Neuronal stem cell (in vitro differentiated cells): ENCODE results near the gene SORL1.

Source experiments
- DNase-seq: peaks from one replicate; pipeline ENCODE4 v3.0.0-alpha.2; 2013; ENCODE audit warnings: low spot score
- H2AFZ ChIP-seq: one replicate; pipeline ENCODE4 v1.6.1; 2013; ENCODE audit warnings: mild to moderate bottlenecking, low read length, inconsistent platforms
- H2AK5ac ChIP-seq: 2 replicates; pipeline ENCODE4 v1.6.1; 2013; ENCODE audit warnings: low read depth, mild to moderate bottlenecking, inconsistent platforms, low read length, moderate library complexity, mixed read lengths
- H2BK120ac ChIP-seq: 2 replicates; pipeline ENCODE4 v1.6.1; 2013; ENCODE audit warnings: low read depth, mild to moderate bottlenecking, inconsistent platforms, low read length, moderate library complexity, mixed read lengths
- H2BK12ac ChIP-seq: one replicate; pipeline ENCODE4 v1.6.1; 2013; ENCODE audit warnings: low read length, inconsistent platforms
- H2BK15ac ChIP-seq: 2 replicates; pipeline ENCODE4 v1.6.1; 2013; ENCODE audit warnings: mild to moderate bottlenecking, low read length, inconsistent platforms, mixed read lengths
- H2BK5ac ChIP-seq: one replicate; pipeline ENCODE4 v1.6.1; 2013; ENCODE audit warnings: inconsistent platforms, mild to moderate bottlenecking, low read length, moderate library complexity
- H3K14ac ChIP-seq: one replicate; pipeline ENCODE4 v1.6.1; 2013; ENCODE audit warnings: low read length, inconsistent platforms
- H3K18ac ChIP-seq: 2 replicates; pipeline ENCODE4 v1.6.1; 2013; ENCODE audit warnings: low read length, inconsistent platforms
- H3K23ac ChIP-seq: 2 replicates; pipeline ENCODE4 v1.6.1; 2013; ENCODE audit warnings: low read depth, mild to moderate bottlenecking, mixed read lengths, low read length, inconsistent platforms; ENCODE audit not compliant: poor library complexity
- H3K27ac ChIP-seq: replicated peaks from 3 replicates; pipeline ENCODE4 v1.5.1; 2013; ENCODE audit warnings: low read length, inconsistent platforms
- H3K27me3 ChIP-seq, 3 experiments: 2 replicates each; pipeline ENCODE4 v1.6.1; 2013; ENCODE audit warnings: low read length in 3 of 3, mild to moderate bottlenecking in 2 of 3, inconsistent platforms in 1 of 3, low read depth in 1 of 3, mixed read lengths in 1 of 3, moderate library complexity in 1 of 3; ENCODE audit not compliant: control insufficient read depth in 3 of 3, insufficient read depth in 3 of 3
- H3K36me3 ChIP-seq, 2 donors: replicated peaks in 1 of 2; 2 replicates each; pipeline ENCODE4 v1.6.1; 2013; ENCODE audit warnings: low read length in 2 of 2; ENCODE audit not compliant: control insufficient read depth in 2 of 2, insufficient read depth in 2 of 2
- H3K4ac ChIP-seq: 2 replicates; pipeline ENCODE4 v1.6.1; 2013; ENCODE audit warnings: inconsistent platforms, mild to moderate bottlenecking, low read length, moderate library complexity
- H3K4me1 ChIP-seq, 2 donors: 1 replicate in 1 of 2; 2 replicates in 1 of 2; pipeline ENCODE4 v1.6.1; 2013; ENCODE audit warnings: low read length in 2 of 2, low read depth in 1 of 2; ENCODE audit not compliant: control insufficient read depth in 2 of 2, insufficient read depth in 1 of 2
- H3K4me2 ChIP-seq: one replicate; pipeline ENCODE4 v1.6.1; 2013; ENCODE audit warnings: mild to moderate bottlenecking, low read length, inconsistent platforms; ENCODE audit not compliant: insufficient read depth, poor library complexity, severe bottlenecking
- H3K4me3 ChIP-seq, 2 donors: 2 replicates each; pipeline ENCODE4 v1.5.1; 2013; ENCODE audit warnings: low read length in 2 of 2, mild to moderate bottlenecking in 2 of 2, inconsistent platforms in 1 of 2, moderate library complexity in 1 of 2
- H3K79me1 ChIP-seq: one replicate; pipeline ENCODE4 v1.6.1; 2013; ENCODE audit warnings: low read depth, mild to moderate bottlenecking, inconsistent platforms, low read length, moderate library complexity
- H3K9ac ChIP-seq: one replicate; pipeline ENCODE4 v1.6.1; 2013; ENCODE audit warnings: mild to moderate bottlenecking, low read depth, low read length, inconsistent platforms; ENCODE audit not compliant: poor library complexity
- H3K9me3 ChIP-seq, 2 donors: replicated peaks in 1 of 2; 2 replicates each; pipeline versions ENCODE3 to v1.6.1; 2013; ENCODE audit warnings: low read length in 2 of 2, mild to moderate bottlenecking in 2 of 2, inconsistent platforms in 1 of 2, low read depth in 1 of 2, mixed read lengths in 1 of 2, moderate library complexity in 1 of 2; ENCODE audit not compliant: control insufficient read depth in 2 of 2, insufficient read depth in 1 of 2
- H4K8ac ChIP-seq: one replicate; pipeline ENCODE4 v1.6.1; 2013; ENCODE audit warnings: low read depth, mild to moderate bottlenecking, inconsistent platforms, low read length, moderate library complexity
- H4K91ac ChIP-seq: one replicate; pipeline ENCODE4 v1.6.1; 2013; ENCODE audit warnings: low read length, low read depth, mild to moderate bottlenecking, inconsistent platforms; ENCODE audit not compliant: poor library complexity
- WGBS, 2 donors: extraction: QIAGEN DNeasy Blood & Tissue Kit; methylation state at CpG; one replicate each; pipeline ENCODE4 v1.1.7; 2013; ENCODE audit warnings: missing lambda C conversion rate in 2 of 2, mixed read lengths in 1 of 2; ENCODE audit not compliant: insufficient read length in 2 of 2, insufficient replicate concordance in 1 of 2; ENCODE audit errors: extremely low coverage in 2 of 2; 5-methylcytosine and 5-hydroxymethylcytosine counted together

SORL1 gene

DNA sequence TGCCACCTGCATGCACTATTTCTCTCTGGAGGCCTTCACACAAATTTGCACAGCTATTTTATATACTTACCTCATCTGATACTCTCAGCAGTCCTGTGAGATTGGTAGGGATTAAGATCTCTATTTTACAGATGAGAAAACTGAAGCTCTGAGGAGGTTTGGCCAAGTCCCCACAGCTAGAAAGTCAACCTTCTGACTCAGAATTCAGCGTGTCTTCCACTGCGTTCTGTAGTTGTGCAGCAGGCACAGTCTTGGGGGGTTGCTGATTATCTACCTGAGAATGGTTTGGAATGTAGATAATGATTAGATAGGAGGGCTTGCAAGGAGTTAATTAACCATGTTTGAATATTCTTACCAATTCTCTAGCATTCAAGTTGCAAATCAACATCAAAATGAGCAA, 2.5 kb upstream of the SORL1 start:
- Histone ChIP-seq H3K9ac (no peak overlapping the region), H2BK15ac (no peak overlapping the region), H2BK12ac (no peak overlapping the region), H2BK5ac (no peak overlapping the region), H3K36me3 (no peaks in the 10 kb centered on the region), H3K4me2 (no peak overlapping the region), H4K91ac (no peak overlapping the region), H3K4ac (no peak overlapping the region), H2BK120ac (no peak overlapping the region), H2AFZ (no peak overlapping the region), H3K18ac (no peak overlapping the region), H3K9me3 (peaks cover 0 to 2% of the 10 kb centered on the region in 2 donors), H3K4me3 (no peak overlapping the region), H3K79me1 (no peaks in the 10 kb centered on the region), H4K8ac (no peak overlapping the region), H3K23ac (no peak overlapping the region), H3K27me3 (no peaks in the 10 kb centered on the region), H2AK5ac (no peak overlapping the region), H3K4me1 (peaks cover 6 to 20% of the 10 kb centered on the region in 2 donors), H3K14ac (no peak overlapping the region), H3K27ac (no peak overlapping the region)
- DNase-seq: no peak
- no CpG with 5 or more reads among the region's 2 CpGs for WGBS, 2 donors

DNA sequence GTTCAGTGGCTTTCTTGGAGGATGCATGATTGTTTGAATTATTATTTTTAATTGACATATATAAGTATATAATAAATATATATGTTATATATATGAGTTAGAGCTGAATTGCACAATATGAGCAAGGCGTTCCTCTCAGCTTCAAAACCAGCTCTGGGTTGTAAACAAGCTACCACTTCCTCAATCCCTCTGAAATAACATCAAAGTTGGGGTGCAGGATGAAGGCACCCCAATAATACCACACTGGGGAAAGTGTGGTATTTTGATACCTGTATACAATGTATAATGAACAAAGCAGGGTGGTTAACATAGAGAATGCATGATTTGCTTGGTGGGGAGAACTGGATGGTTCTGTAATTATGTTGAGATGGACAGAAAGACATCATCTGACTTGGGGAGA, 1.7 kb upstream of the SORL1 start:
- peaks cover 0 to 2% of the 10 kb centered on the region in 2 donors for H3K9me3 ChIP-seq
- H3K14ac ChIP-seq: no peak overlapping the region
- no peak overlapping the region for H3K4me3 ChIP-seq
- H2BK12ac ChIP-seq: no peak overlapping the region
- no peaks in the 10 kb centered on the region for H3K27me3 ChIP-seq
- H3K36me3 ChIP-seq: no peaks in the 10 kb centered on the region
- H2AK5ac ChIP-seq: no peak overlapping the region
- no peak overlapping the region for H4K8ac ChIP-seq
- no peak overlapping the region for H4K91ac ChIP-seq
- peaks cover 9 to 20% of the 10 kb centered on the region in 2 donors for H3K4me1 ChIP-seq
- H3K27ac ChIP-seq: no peak overlapping the region
- no peak overlapping the region for H3K23ac ChIP-seq
- no peak overlapping the region for H2AFZ ChIP-seq
- H3K18ac ChIP-seq: no peak overlapping the region
- H3K4ac ChIP-seq: no peak overlapping the region
- no peak overlapping the region for H2BK120ac ChIP-seq
- no peak overlapping the region for H2BK15ac ChIP-seq
- no peak overlapping the region for H2BK5ac ChIP-seq
- H3K4me2 ChIP-seq: no peak overlapping the region
- no peak overlapping the region for H3K9ac ChIP-seq
- DNase-seq: no peak
- H3K79me1 ChIP-seq: no peaks in the 10 kb centered on the region
- no CpG with 5 or more reads among the region's 1 CpG for WGBS, 2 donors

GRCh38 chr11:121451178-121451985, 732 bp upstream of the SORL1 start:
- no peak overlapping the region for H2AK5ac ChIP-seq
- no peak overlapping the region for H2BK12ac ChIP-seq
- peak overlapping the region; percentile 6 for H2BK120ac ChIP-seq
- no CpG with 5 or more reads among the region's 22 CpGs for WGBS, 2 donors
- H3K4me3 ChIP-seq: peak overlapping the region; percentile 92 to 96
- H3K9ac ChIP-seq: peak overlapping the region; percentile 88
- no peaks in the 10 kb centered on the region for H3K27me3 ChIP-seq
- no peak for DNase-seq
- peak overlapping the region; percentile 88 for H4K8ac ChIP-seq
- peaks cover 0 to 2% of the 10 kb centered on the region in 2 donors for H3K9me3 ChIP-seq
- H2BK5ac ChIP-seq: peak overlapping the region; percentile 87
- peak overlapping the region; percentile 85 for H3K14ac ChIP-seq
- H3K23ac ChIP-seq: peak overlapping the region; percentile 67
- no peak overlapping the region for H2BK15ac ChIP-seq
- H3K36me3 ChIP-seq: no peaks in the 10 kb centered on the region
- H3K4ac ChIP-seq: no peak overlapping the region
- peaks cover 9 to 18% of the 10 kb centered on the region in 2 donors for H3K4me1 ChIP-seq
- H4K91ac ChIP-seq: no peak overlapping the region
- H3K18ac ChIP-seq: peak overlapping the region; percentile 98
- H3K4me2 ChIP-seq: peak overlapping the region; percentile 87
- no peaks in the 10 kb centered on the region for H3K79me1 ChIP-seq
- H2AFZ ChIP-seq: peak overlapping the region; percentile 99
- H3K27ac ChIP-seq: no peak overlapping the region

- H4K8ac ChIP-seq: peak within 1 kb of the TSS; percentile 88
- peak within 1 kb of the TSS; percentile 58 for H2BK15ac ChIP-seq
- H2AK5ac ChIP-seq: no peak within 1 kb of the TSS
- H2BK12ac ChIP-seq: no peak within 1 kb of the TSS
- peak within 1 kb of the TSS; percentile 98 for H3K18ac ChIP-seq
- peak within 1 kb of the TSS; percentile 92 to 96 for H3K4me3 ChIP-seq
- peak within 1 kb of the TSS; percentile 67 for H3K23ac ChIP-seq
- H3K36me3 ChIP-seq: no peaks in the 10 kb centered on the region
- no CpG with 5 or more reads among the region's 21 CpGs for WGBS, 2 donors
- DNase-seq: no peak
- H3K27me3 ChIP-seq: no peaks in the 10 kb centered on the region
- peak within 1 kb of the TSS; percentile 99 for H2AFZ ChIP-seq
- peak within 1 kb of the TSS; percentile 87 for H2BK5ac ChIP-seq
- peak within 1 kb of the TSS; percentile 90 for H3K9ac ChIP-seq
- H3K79me1 ChIP-seq: no peaks in the 10 kb centered on the region
- peak within 1 kb of the TSS; percentile 40 for H2BK120ac ChIP-seq
- H4K91ac ChIP-seq: no peak within 1 kb of the TSS
- H3K4me1 ChIP-seq: peaks cover 9 to 14% of the 10 kb centered on the region in 2 donors
- peak within 1 kb of the TSS; percentile 85 for H3K14ac ChIP-seq
- peak within 1 kb of the TSS; percentile 87 for H3K4me2 ChIP-seq
- no peak within 1 kb of the TSS for H3K27ac ChIP-seq
- H3K9me3 ChIP-seq: peaks cover 0 to 2% of the 10 kb centered on the region in 2 donors
- H3K4ac ChIP-seq: peak within 1 kb of the TSS; percentile 20
Measured at GRCh38 chr11:121452609-121453150, 566 bp downstream of the SORL1 start, which contains the start of gene SORL1-AS1. Gene SORL1-AS1 (minus strand): TSS chr11:121452967.
